Activated CD8-positive, alpha-beta T cell treated with anti-CD3 and anti-CD28 coated beads, Interleukin-2, amount 10 ng/mL, durations not matched to agents 7 days and 5 days (primary cell): Measurements from ENCODE around the gene C14orf93. TPM values are rescaled to one million over a fixed set of nuclear protein-coding genes. Genes with fewer than 3 reads are reported as not detected.

Experiments
- ATAC-seq: fragments of 150-1000 bp; cut with Tn5 transposase; one replicate; pipeline ENCODE4 v1.10.0; 2021; ENCODE audit warnings: moderate library complexity
- CTCF ChIA-PET: fragments of 350-600 bp; sonication (Branson Sonifier 250); formaldehyde crosslinking; loops from one replicate; lab custom pipeline; 2021; ENCODE audit warnings: antibody characterized with exemption; lab: Charles Lee
- POLR2A ChIA-PET: fragments of 350-600 bp; sonication (Branson Sonifier 250); formaldehyde crosslinking; loops from one replicate; lab custom pipeline; 2021; ENCODE audit warnings: antibody characterized with exemption; lab: Charles Lee
- DNase-seq: peaks from one replicate; pipeline ENCODE4 v3.0.0-alpha.2; 2020
- H3K27ac Mint-ChIP-seq: one replicate; pipeline ENCODE4 v1.8.0; 2021; ENCODE audit warnings: mild to moderate bottlenecking, mixed read lengths
- H3K27me3 Mint-ChIP-seq: one replicate; pipeline ENCODE4 v1.8.0; 2021; ENCODE audit warnings: low read depth, mixed read lengths
- H3K36me3 Mint-ChIP-seq: one replicate; pipeline ENCODE4 v1.8.0; 2021; ENCODE audit warnings: low read depth, mixed read lengths
- H3K4me1 Mint-ChIP-seq: one replicate; pipeline ENCODE4 v1.8.0; 2021; ENCODE audit warnings: low read depth, mixed read lengths
- H3K4me3 Mint-ChIP-seq: one replicate; pipeline ENCODE4 v1.8.0; 2021; ENCODE audit warnings: mild to moderate bottlenecking, mixed read lengths
- H3K9me3 Mint-ChIP-seq: one replicate; pipeline ENCODE4 v1.8.0; 2022; ENCODE audit warnings: mixed read lengths; ENCODE audit not compliant: insufficient read depth
- total RNA-seq, 2 experiments: library from RNA; stranded (reverse); gene quantifications; one replicate each; pipeline ENCODE4 v1.2.3, GENCODE V29; 2021

The C14orf93 gene
- total RNA-seq, 2 experiments from 2014 or later: 7.8 to 9.0 TPM

DNA sequence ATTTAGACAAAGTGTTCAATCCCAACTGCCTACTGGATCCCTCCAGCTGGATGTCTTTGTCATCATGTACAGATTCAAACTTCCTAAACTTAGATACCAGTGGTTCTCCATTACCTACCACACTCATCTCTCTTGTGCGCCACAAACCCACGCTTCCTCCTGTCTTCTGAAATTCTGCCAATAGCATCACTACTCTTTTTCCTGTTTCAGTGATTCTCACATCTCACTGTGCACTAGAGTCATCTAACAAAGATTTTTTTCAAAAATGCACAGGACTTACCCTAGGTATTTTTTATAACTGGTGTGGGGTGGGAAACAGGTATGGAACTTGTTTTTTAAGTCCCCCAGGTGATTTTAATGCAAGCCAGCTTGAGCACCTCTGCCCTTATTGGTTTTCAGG, 18.9 kb upstream of the C14orf93 start:
- peak; percentile 85 for ATAC-seq
- peaks cover 47% of the 10 kb centered on the region for H3K4me1 Mint-ChIP-seq
- H3K36me3 Mint-ChIP-seq: peaks cover 63% of the 10 kb centered on the region
- CTCF ChIA-PET: interaction anchor here (0.8 to 3.9 kb wide), 9 partner anchors 21 to 56 kb away, joined by 3 to 21 read pairs (median 8); partner anchors contain the start of genes AJUBA and CDH24
- no peaks in the 10 kb centered on the region for H3K27me3 Mint-ChIP-seq
- DNase-seq: peak; percentile 38
- H3K27ac Mint-ChIP-seq: peak overlapping the region; percentile 4
- H3K4me3 Mint-ChIP-seq: no peak overlapping the region
- POLR2A ChIA-PET: interaction anchor here (0.9 to 1.4 kb wide), 2 partner anchors 22 to 72 kb away, joined by 3 read pairs; partner anchors contain the start of gene HAUS4
- H3K9me3 Mint-ChIP-seq: no peaks in the 10 kb centered on the region

DNA sequence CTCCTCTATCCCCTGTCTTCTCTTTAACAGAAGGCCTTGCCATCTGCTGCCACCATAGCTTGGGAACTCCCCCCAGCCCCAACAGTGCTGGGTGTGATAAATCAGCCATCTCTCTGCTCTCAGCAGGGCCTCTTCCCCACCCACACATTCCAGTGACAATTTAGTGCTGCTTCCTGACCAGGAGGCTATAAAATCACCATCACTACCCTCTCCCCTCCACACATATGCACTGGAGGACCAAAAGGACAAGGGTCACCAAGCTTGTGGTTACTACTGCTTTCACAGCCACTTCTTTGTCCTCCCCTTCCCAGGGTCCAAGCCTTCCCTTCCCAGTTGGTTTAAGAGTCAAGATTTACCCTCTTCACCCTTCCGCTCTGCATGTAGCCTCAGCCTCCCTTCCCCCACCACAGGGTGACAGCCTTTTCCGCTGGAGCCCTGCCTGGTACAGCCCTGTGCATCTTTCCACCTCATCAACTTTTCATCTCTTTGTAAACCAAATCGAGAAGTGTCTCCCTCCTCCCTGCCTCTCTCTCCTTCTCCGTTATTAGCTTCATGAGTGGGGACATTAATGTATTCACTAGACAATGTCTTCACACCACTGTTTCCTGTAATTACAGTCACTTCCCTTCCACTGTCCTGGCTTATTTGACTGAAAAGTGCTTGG, 15.3 kb upstream of the C14orf93 start:
- Mint-ChIP-seq H3K4me1 (peaks cover 50% of the 10 kb centered on the region), H3K27me3 (no peaks in the 10 kb centered on the region), H3K36me3 (peaks cover 42% of the 10 kb centered on the region), H3K27ac (peak overlapping the region; percentile 40), H3K9me3 (no peaks in the 10 kb centered on the region), H3K4me3 (no peak overlapping the region)
- no peak for ATAC-seq
- POLR2A ChIA-PET: interaction anchor here (0.6 to 1.7 kb wide), 2 partner anchors 18 to 293 kb away, joined by 3 to 4 read pairs; no protein-coding TSS in a partner anchor
- DNase-seq: no peak
- CTCF ChIA-PET: interaction anchor here (1.4 to 3.5 kb wide), 8 partner anchors 17 to 44 kb away, joined by 4 to 28 read pairs (median 10); partner anchors contain the start of gene CDH24

- no peak overlapping the region for H3K27ac Mint-ChIP-seq
- H3K4me1 Mint-ChIP-seq: peaks cover 50% of the 10 kb centered on the region
- DNase-seq: no peak
- H3K9me3 Mint-ChIP-seq: no peaks in the 10 kb centered on the region
- no peak for ATAC-seq
- CTCF ChIA-PET: interaction anchor here (1.1 to 3.5 kb wide), 8 partner anchors 16 to 94 kb away, joined by 4 to 28 read pairs (median 10); partner anchors contain the start of gene CDH24
- H3K4me3 Mint-ChIP-seq: no peak overlapping the region
- POLR2A ChIA-PET: interaction anchor here (0.6 to 1.7 kb wide), 2 partner anchors 17 to 293 kb away, joined by 3 to 4 read pairs; no protein-coding TSS in a partner anchor
- H3K36me3 Mint-ChIP-seq: peaks cover 42% of the 10 kb centered on the region
- H3K27me3 Mint-ChIP-seq: no peaks in the 10 kb centered on the region
Observed at GRCh38 chr14:23024612-23025075, 14.7 kb upstream of the C14orf93 start.

GRCh38 chr14:23023795-23024152, 13.8 kb upstream of the C14orf93 start:
- no peaks in the 10 kb centered on the region for H3K27me3 Mint-ChIP-seq
- H3K36me3 Mint-ChIP-seq: peaks cover 37% of the 10 kb centered on the region
- peaks cover 42% of the 10 kb centered on the region for H3K4me1 Mint-ChIP-seq

GRCh38 chr14:23023022-23023794, 13.3 kb upstream of the C14orf93 start:
- ATAC-seq (no peak), DNase-seq (no peak)
- ChIA-PET CTCF (interaction anchor here (1.1 to 3.5 kb wide), 9 partner anchors 16 to 93 kb away, joined by 3 to 28 read pairs (median 10); partner anchors contain the start of gene CDH24), POLR2A (interaction anchor here (0.7 to 2.1 kb wide), 4 partner anchors 10 to 17 kb away, joined by 3 to 9 read pairs (median 3); partner anchors contain the start of gene PSMB5)
- Mint-ChIP-seq H3K36me3 (peaks cover 35% of the 10 kb centered on the region), H3K27ac (peak overlapping the region; percentile 50), H3K4me3 (no peak overlapping the region), H3K9me3 (no peaks in the 10 kb centered on the region), H3K4me1 (peaks cover 38% of the 10 kb centered on the region), H3K27me3 (no peaks in the 10 kb centered on the region)

More at GRCh38 chr14:23023795-23024152, 13.8 kb upstream of the C14orf93 start:
- POLR2A ChIA-PET: interaction anchor here (0.7 to 1.1 kb wide), 3 partner anchors 10 to 16 kb away, joined by 3 read pairs; partner anchors contain the start of gene PSMB5
- Mint-ChIP-seq H3K4me3 (no peak overlapping the region), H3K9me3 (no peaks in the 10 kb centered on the region), H3K27ac (peak overlapping the region; percentile 62)
- no peak for DNase-seq
- no peak for ATAC-seq
- CTCF ChIA-PET: interaction anchor here (1.1 to 3.5 kb wide), 9 partner anchors 17 to 94 kb away, joined by 3 to 28 read pairs (median 10); partner anchors contain the start of gene CDH24

DNA sequence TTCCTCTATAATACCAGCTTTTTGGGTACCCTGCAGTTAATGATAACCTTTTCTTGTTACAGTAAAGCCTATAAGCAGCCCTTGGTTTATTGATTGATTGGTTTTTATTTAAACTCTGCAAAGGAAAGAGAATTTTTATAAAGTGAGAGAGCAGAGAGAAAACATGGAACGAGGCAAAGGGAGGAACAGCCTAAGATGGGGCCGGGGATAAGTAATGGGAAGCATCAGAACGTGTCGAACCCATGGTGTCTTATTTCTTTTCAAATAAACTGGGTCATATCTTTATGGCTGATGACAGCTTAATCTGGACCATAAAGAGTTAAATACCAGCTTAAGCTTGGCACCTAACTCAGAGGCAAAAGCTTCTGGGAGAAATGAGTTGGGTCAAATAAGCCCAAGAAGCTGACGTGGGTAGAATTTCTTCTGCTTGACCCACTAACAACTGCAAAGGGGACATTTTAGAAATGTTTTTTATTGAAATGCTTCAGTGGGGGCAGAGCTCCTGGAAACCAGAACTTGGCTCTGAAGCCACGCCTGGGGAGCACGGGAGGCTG, 12.0 kb upstream of the C14orf93 start:
- ATAC-seq (no peak), DNase-seq (no peak)
- ChIA-PET POLR2A (interaction anchor here (1.0 to 2.1 kb wide), 2 partner anchors 9 to 15 kb away, joined by 4 to 9 read pairs; no protein-coding TSS in a partner anchor), CTCF (interaction anchor here (0.8 to 2.1 kb wide), 8 partner anchors 9 to 47 kb away, joined by 3 to 14 read pairs (median 5); partner anchors contain the start of gene CDH24)
- Mint-ChIP-seq H3K36me3 (peaks cover 28% of the 10 kb centered on the region), H3K27me3 (no peaks in the 10 kb centered on the region), H3K27ac (no peak overlapping the region), H3K4me1 (peaks cover 35% of the 10 kb centered on the region), H3K4me3 (no peak overlapping the region), H3K9me3 (no peaks in the 10 kb centered on the region)

GRCh38 chr14:23021434-23021833, 11.5 kb upstream of the C14orf93 start:
- H3K4me3 Mint-ChIP-seq: no peak overlapping the region
- H3K4me1 Mint-ChIP-seq: peaks cover 35% of the 10 kb centered on the region
- POLR2A ChIA-PET: interaction anchor here (1.0 to 2.1 kb wide), 2 partner anchors 10 to 14 kb away, joined by 4 to 9 read pairs; no protein-coding TSS in a partner anchor
- DNase-seq: no peak
- ATAC-seq: no peak
- CTCF ChIA-PET: interaction anchor here (0.8 to 2.1 kb wide), 9 partner anchors 8 to 47 kb away, joined by 4 to 14 read pairs (median 5); partner anchors contain the start of gene CDH24
- H3K27me3 Mint-ChIP-seq: no peaks in the 10 kb centered on the region
- peaks cover 28% of the 10 kb centered on the region for H3K36me3 Mint-ChIP-seq
- H3K9me3 Mint-ChIP-seq: no peaks in the 10 kb centered on the region
- H3K27ac Mint-ChIP-seq: no peak overlapping the region

GRCh38 chr14:23020143-23021128, 10.5 kb upstream of the C14orf93 start:
- peaks cover 31% of the 10 kb centered on the region for H3K4me1 Mint-ChIP-seq
- no peaks in the 10 kb centered on the region for H3K9me3 Mint-ChIP-seq
- H3K27me3 Mint-ChIP-seq: no peaks in the 10 kb centered on the region
- peaks cover 18% of the 10 kb centered on the region for H3K36me3 Mint-ChIP-seq
- POLR2A ChIA-PET: interaction anchor here (1.1 to 2.1 kb wide), 2 partner anchors 13 kb away, joined by 3 to 9 read pairs; no protein-coding TSS in a partner anchor
- ATAC-seq: no peak
- no peak for DNase-seq
- H3K4me3 Mint-ChIP-seq: no peak overlapping the region
- H3K27ac Mint-ChIP-seq: no peak overlapping the region
- CTCF ChIA-PET: interaction anchor here (0.8 to 2.1 kb wide), 7 partner anchors 12 to 48 kb away, joined by 3 to 14 read pairs (median 5); partner anchors contain the start of gene CDH24

GRCh38 chr14:23018107-23018506, 8.2 kb upstream of the C14orf93 start:
- no peaks in the 10 kb centered on the region for H3K9me3 Mint-ChIP-seq
- ChIA-PET CTCF (interaction anchor here (2.2 to 8.0 kb wide), 3 partner anchors 11 to 51 kb away, joined by 9 to 42 read pairs (median 13); no protein-coding TSS in a partner anchor), POLR2A (no interaction called here)
- no peak overlapping the region for H3K4me3 Mint-ChIP-seq
- peaks cover 5% of the 10 kb centered on the region for H3K36me3 Mint-ChIP-seq
- ATAC-seq: no peak
- H3K4me1 Mint-ChIP-seq: peaks cover 16% of the 10 kb centered on the region
- no peak overlapping the region for H3K27ac Mint-ChIP-seq
- H3K27me3 Mint-ChIP-seq: no peaks in the 10 kb centered on the region
- DNase-seq: no peak

GRCh38 chr14:23017091-23017490, 7.1 kb upstream of the C14orf93 start:
- Mint-ChIP-seq H3K27ac (no peak overlapping the region), H3K4me1 (peaks cover 10% of the 10 kb centered on the region), H3K9me3 (no peaks in the 10 kb centered on the region), H3K4me3 (no peak overlapping the region), H3K27me3 (no peaks in the 10 kb centered on the region), H3K36me3 (no peaks in the 10 kb centered on the region)
- ATAC-seq: no peak
- ChIA-PET CTCF (interaction anchor here (1.2 to 8.0 kb wide), 4 partner anchors 10 to 52 kb away, joined by 5 to 42 read pairs (median 11); no protein-coding TSS in a partner anchor), POLR2A (interaction anchor here (0.6 kb wide), 1 partner anchor 35 kb away, joined by 3 read pairs; the partner anchor contains the start of gene AJUBA)
- DNase-seq: no peak
